Lung (tissue), 12 donors: ENCODE data around the gene ME1. TPM values are rescaled to one million over a fixed set of nuclear protein-coding genes. Genes with fewer than 3 reads are reported as not detected.

Experiments used
- ATAC-seq: fragments of 200-7000 bp; cut with Tn5 transposase; one replicate; pipeline ENCODE4 v1.9.1; 2020; ENCODE audit warnings: moderate number of reproducible peaks; ENCODE audit not compliant: insufficient read depth, low FRiP score
- DNase-seq, 3 donors: peaks; one replicate each; pipeline ENCODE4 v3.0.0-alpha.2; 2013 to 2017
- H3K27ac ChIP-seq, 2 donors: one replicate each; pipeline ENCODE4 v1.5.1; 2013; ENCODE audit warnings: mild to moderate bottlenecking in 2 of 2, moderate library complexity in 2 of 2, control low read depth in 1 of 2, inconsistent platforms in 1 of 2, low read depth in 1 of 2, low read length in 1 of 2
- H3K27me3 ChIP-seq, 3 donors: one replicate each; pipeline ENCODE4 v1.5.1; 2013; ENCODE audit warnings: low read length in 2 of 3; ENCODE audit not compliant: control insufficient read depth in 3 of 3, insufficient read depth in 3 of 3
- H3K36me3 ChIP-seq, 4 donors: one replicate each; pipeline ENCODE4 v1.5.1; 2013; ENCODE audit warnings: low read length in 4 of 4, mild to moderate bottlenecking in 1 of 4, moderate library complexity in 1 of 4; ENCODE audit not compliant: control insufficient read depth in 4 of 4, insufficient read depth in 4 of 4
- H3K4me1 ChIP-seq, 5 donors: one replicate each; pipeline ENCODE4 v1.5.1; 2013; ENCODE audit warnings: low read length in 5 of 5, mild to moderate bottlenecking in 2 of 5, moderate library complexity in 1 of 5; ENCODE audit not compliant: control insufficient read depth in 5 of 5, insufficient read depth in 5 of 5
- H3K4me3 ChIP-seq: one replicate; pipeline ENCODE4 v1.5.1; 2013; ENCODE audit warnings: mild to moderate bottlenecking, control low read depth, moderate library complexity
- H3K9ac ChIP-seq, 2 donors: one replicate each; pipeline ENCODE4 v1.5.1; 2013; ENCODE audit warnings: low read length in 2 of 2, control low read depth in 1 of 2; ENCODE audit not compliant: insufficient read depth in 1 of 2
- H3K9me3 ChIP-seq, 4 donors: one replicate each; pipeline ENCODE4 v1.5.1; 2013; ENCODE audit warnings: low read length in 3 of 4, mild to moderate bottlenecking in 1 of 4, moderate library complexity in 1 of 4; ENCODE audit not compliant: control insufficient read depth in 4 of 4, insufficient read depth in 3 of 4
- CTCF ChIP-seq: IDR thresholded peaks from 2 replicates; pipeline ENCODE4 v1.5.1; 2012; ENCODE audit warnings: mild to moderate bottlenecking; ENCODE audit errors: control extremely low read depth, extremely low read depth
- WGBS, 2 donors: extraction: QIAGEN DNeasy Blood & Tissue Kit; methylation state at CpG; one replicate each; pipeline ENCODE4 v1.1.7; 2013; 5-methylcytosine and 5-hydroxymethylcytosine counted together
- polyA plus RNA-seq, 2 donors: library from polyadenylated mRNA; stranded (reverse); fragments of 200-250 nt; gene quantifications; one replicate each; pipeline ENCODE4 v1.2.1, GENCODE V29; 2013
- total RNA-seq, 2 donors: library from RNA; depleted of rRNA in 1 of 2; stranded (reverse); fragments of >200 nt in 1 of 2; gene quantifications; one replicate each; pipeline ENCODE4 v1.2.1, GENCODE V29; 2014 to 2021
- donor health status: control.
- donor health status: control.
- donor health status: Bipolar disorder and iron deficiency.
- donor health status: healthy.
- donor health status: DM: yes; HTN: yes; CAD: no.

The ME1 gene
- total and polyA plus RNA-seq, 4 donors, result 4.9 to 17.5 (median 10.8) TPM

GRCh38 chr6:83265384-83265783 lies 165.5 kb downstream of the ME1 start:
- Histone ChIP-seq H3K4me1 (peaks cover 0 to 3% (median 0%) of the 10 kb centered on the region in 5 donors), H3K27ac (no peak overlapping the region), H3K9ac (no peak overlapping the region), H3K27me3 (no peaks in the 10 kb centered on the region), H3K9me3 (no peaks in the 10 kb centered on the region), H3K36me3 (no peaks in the 10 kb centered on the region), H3K4me3 (no peak overlapping the region)
- DNase-seq (no peak), ATAC-seq (no peak)
- no peak for TF ChIP-seq CTCF
- WGBS, 2 donors, result 84 to 92% methylated on average over 2 of the region's 2 CpGs

- H3K36me3 ChIP-seq, result no peaks in the 10 kb centered on the region
- no peak overlapping the region for H3K4me3 ChIP-seq
- H3K9me3 ChIP-seq, result no peaks in the 10 kb centered on the region
- TF ChIP-seq CTCF, result no peak
- no peaks in the 10 kb centered on the region for H3K27me3 ChIP-seq
- no peak for ATAC-seq
- no peak overlapping the region for H3K9ac ChIP-seq
- no peak for DNase-seq
- no peaks in the 10 kb centered on the region for H3K4me1 ChIP-seq
- H3K27ac ChIP-seq, result no peak overlapping the region
Observed at GRCh38 chr6:83260577-83260976, 170.3 kb downstream of the ME1 start.

- H3K4me3 ChIP-seq, result no peak overlapping the region
- WGBS, 2 donors, result 79 to 91% methylated on average over 1 of the region's 1 CpG
Observed at GRCh38 chr6:83258517-83258916, 172.3 kb downstream of the ME1 start.

More at GRCh38 chr6:83258517-83258916, 172.3 kb downstream of the ME1 start:
- no peaks in the 10 kb centered on the region for H3K27me3 ChIP-seq
- no peak overlapping the region for H3K9ac ChIP-seq
- H3K9me3 ChIP-seq, result no peaks in the 10 kb centered on the region
- DNase-seq, result no peak
- H3K4me1 ChIP-seq, result no peaks in the 10 kb centered on the region
- ATAC-seq, result no peak
- H3K27ac ChIP-seq, result no peak overlapping the region
- no peaks in the 10 kb centered on the region for H3K36me3 ChIP-seq
- no peak for TF ChIP-seq CTCF
